Measurements from ENCODE around the gene RALGAPA2.
A peak's percentile ranks its signal among the peaks of the same experiment; 100 is the strongest.

Gene RALGAPA2

GRCh38 chr20:20465252-20465651 is 247.2 kb downstream of the RALGAPA2 start:
- DNase-seq (ENCODE audit: low read depth, low spot score): peak; percentile 32

GRCh38 chr20:20463933-20464374 is 248.5 kb downstream of the RALGAPA2 start:
- DNase-seq (ENCODE audit: low read depth, low spot score): peak; percentile 90

GRCh38 chr20:20462185-20462584 is 250.3 kb downstream of the RALGAPA2 start:
- no peak for DNase-seq (ENCODE audit: low read depth, low spot score)

GRCh38 chr20:20461551-20461950 is 250.9 kb downstream of the RALGAPA2 start:
- DNase-seq (ENCODE audit: low read depth, low spot score): no peak

GRCh38 chr20:20459726-20460125 is 252.7 kb downstream of the RALGAPA2 start:
- DNase-seq (ENCODE audit: low read depth, low spot score): no peak

GRCh38 chr20:20457392-20458126 is 254.9 kb downstream of the RALGAPA2 start:
- DNase-seq (ENCODE audit: low read depth, low spot score): no peak

- DNase-seq (ENCODE audit: low read depth, low spot score): no peak
Measured at GRCh38 chr20:20456741-20457140, 255.7 kb downstream of the RALGAPA2 start.

- no peak for DNase-seq (ENCODE audit: low read depth, low spot score)
Measured at GRCh38 chr20:20455926-20456325, 256.5 kb downstream of the RALGAPA2 start.

- no peak for DNase-seq (ENCODE audit: low read depth, low spot score)
Measured at GRCh38 chr20:20454850-20455627, 257.4 kb downstream of the RALGAPA2 start.

GRCh38 chr20:20454367-20454766 is 258.1 kb downstream of the RALGAPA2 start:
- DNase-seq (ENCODE audit: low read depth, low spot score): no peak

GRCh38 chr20:20452254-20452676 is 260.2 kb downstream of the RALGAPA2 start:
- peak; percentile 75 for DNase-seq (ENCODE audit: low read depth, low spot score)

- DNase-seq (ENCODE audit: low read depth, low spot score): no peak
Measured at GRCh38 chr20:20450521-20450920, 261.9 kb downstream of the RALGAPA2 start.

GRCh38 chr20:20448881-20449280 is 263.6 kb downstream of the RALGAPA2 start:
- no peak for DNase-seq (ENCODE audit: low read depth, low spot score)

GRCh38 chr20:20447196-20447595 is 265.2 kb downstream of the RALGAPA2 start:
- DNase-seq (ENCODE audit: low read depth, low spot score): no peak

GRCh38 chr20:20446425-20447015 is 265.9 kb downstream of the RALGAPA2 start:
- DNase-seq (ENCODE audit: low read depth, low spot score): no peak

GRCh38 chr20:20446001-20446400 is 266.4 kb downstream of the RALGAPA2 start:
- no peak for DNase-seq (ENCODE audit: low read depth, low spot score)

GRCh38 chr20:20443504-20443903 is 268.9 kb downstream of the RALGAPA2 start:
- DNase-seq (ENCODE audit: low read depth, low spot score): no peak

GRCh38 chr20:20442466-20442865 is 270.0 kb downstream of the RALGAPA2 start:
- DNase-seq (ENCODE audit: low read depth, low spot score): no peak

GRCh38 chr20:20440886-20441658 is 271.4 kb downstream of the RALGAPA2 start:
- DNase-seq (ENCODE audit: low read depth, low spot score): no peak

GRCh38 chr20:20440481-20440880 is 272.0 kb downstream of the RALGAPA2 start:
- no peak for DNase-seq (ENCODE audit: low read depth, low spot score)

- no peak for DNase-seq (ENCODE audit: low read depth, low spot score)
Measured at GRCh38 chr20:20439602-20440190, 272.7 kb downstream of the RALGAPA2 start.

Data from ELF-1 (cell line).